Glomerular visceral epithelial cell (primary cell): ENCODE results near the gene ANO7.

Experiments
- DNase-seq: peaks from one replicate; pipeline ENCODE4 v3.0.0-alpha.2; 2016; ENCODE audit errors: extremely low spot score

The ANO7 gene

DNA sequence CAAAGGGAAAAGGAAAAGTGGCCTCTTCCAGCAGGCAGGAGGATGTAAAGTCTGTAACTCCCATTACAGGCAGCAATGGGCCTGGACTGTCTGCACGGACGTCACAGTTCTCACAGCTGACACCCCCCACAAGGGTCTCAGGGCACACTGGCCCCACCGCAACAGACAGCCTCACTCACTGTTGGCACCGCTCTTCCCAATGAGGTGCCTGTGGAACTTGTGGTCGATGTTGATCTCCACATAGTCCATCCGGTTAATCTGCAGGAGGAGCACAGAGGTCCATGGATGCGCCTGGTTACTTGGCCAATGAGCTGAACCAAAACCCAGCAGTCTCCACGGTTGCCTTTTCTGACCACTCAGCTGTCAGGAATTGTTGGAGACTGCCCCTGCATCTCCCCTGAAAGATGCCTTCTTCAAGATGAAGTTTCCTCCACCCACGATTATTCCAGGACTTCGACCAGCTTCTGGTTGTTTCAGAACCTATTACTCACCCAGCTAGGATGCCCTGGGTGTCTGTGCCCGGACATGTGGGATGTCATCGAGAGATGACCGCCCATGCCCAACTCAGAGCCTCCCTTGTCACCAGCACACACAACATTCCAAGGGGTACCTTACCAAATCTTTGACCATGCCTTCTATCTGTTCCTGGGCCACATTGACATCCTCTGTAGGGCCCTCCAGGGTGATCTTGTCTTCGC, 64.5 kb downstream of the ANO7 start:
- DNase-seq, result no peak

DNA sequence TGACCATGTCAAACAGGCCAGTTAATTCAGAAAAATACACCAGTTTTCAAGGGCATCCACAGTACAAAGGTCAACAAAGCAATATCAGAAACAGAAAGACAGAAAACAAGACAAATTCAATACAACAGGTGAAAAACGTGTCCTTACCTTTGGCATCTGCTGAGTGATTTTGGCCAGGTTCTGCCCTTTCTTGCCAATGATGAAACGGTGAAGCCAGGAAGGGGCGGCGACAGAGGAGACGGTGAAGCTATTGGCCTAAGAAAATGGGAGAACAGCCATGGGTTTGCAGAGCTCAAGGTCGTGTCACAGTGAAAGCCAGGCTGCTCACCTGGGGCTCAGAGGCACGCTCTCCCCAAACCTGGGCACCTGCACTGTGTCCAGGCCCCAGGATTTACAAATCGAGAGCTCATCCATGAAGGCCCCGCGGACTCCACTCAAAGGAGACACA, 66.5 kb downstream of the ANO7 start:
- DNase-seq, result no peak

DNA sequence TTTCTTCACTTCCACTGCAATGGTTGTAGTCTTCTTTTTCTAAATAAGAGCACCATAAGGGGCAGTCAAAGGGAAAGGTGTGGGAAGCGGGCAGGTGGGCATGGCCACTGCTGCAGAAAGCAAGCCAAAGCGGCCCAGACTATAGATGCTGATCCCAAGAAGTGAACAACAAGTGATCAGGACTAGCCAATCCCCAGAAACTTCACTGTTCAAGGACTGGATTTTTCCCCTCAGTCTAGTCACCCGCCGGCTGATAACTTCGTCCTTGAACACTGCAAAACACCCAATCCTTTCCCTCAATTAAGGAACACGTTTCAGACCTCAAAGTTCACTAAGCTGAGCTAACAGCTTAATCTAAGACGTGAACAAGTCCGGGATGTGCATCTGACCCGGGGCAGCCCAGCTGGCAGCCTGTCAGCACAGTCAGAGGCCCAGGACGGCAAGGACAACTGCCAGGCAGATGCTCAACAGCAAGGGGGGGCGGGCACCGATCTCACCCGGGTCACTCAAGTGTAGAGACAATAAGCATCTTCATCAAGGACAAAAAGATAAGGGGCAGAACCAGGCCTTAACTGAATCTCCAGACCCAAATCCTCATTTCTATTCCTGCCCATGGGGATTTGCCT, 67.2 kb downstream of the ANO7 start:
- no peak for DNase-seq

DNA sequence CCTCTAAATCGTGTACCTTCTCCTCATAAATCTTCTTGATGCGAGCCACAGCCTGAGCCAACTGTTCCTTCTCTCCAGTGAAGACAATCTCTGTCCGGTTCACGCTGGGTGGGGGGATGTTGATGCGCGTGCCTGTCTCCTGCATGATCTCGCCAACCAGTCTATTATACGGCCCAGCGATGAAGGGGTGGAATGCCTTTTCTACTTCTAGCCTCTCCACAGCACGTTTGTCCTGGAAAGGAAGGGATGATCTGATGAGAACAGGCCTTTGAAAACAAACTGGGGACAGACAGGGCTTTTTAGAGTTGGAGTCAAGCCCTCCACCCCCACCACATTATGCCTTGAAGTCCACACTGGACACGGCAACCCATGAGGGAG, 67.7 kb downstream of the ANO7 start:
- DNase-seq, result no peak

DNA sequence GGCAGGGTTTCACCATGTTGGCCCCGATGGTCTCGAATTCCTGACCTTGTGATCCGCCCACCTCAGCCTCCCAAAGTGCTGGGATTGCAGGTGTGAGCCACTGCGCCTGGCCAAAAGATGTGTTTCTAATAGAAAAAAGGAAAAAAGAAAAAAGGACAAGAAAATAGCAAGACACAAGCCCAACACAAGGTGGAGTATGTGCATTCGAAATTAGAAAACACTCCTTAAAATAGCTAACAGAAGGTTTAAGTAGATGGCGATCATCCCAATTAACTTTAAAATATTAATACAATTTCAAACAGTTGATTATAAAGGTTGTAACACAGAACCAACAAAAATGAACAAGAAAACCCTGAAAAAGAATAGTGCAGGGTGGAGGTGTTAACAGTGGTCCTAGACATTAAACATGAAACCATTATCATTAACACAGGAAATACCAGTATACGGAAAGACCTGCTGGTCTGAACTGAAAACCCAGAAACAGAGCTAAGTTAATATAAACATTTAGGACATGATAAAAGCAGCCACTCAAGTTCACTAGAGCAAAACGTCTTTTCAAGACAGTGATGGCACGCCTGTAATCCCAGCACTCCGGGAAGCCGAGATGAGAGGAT, 69.0 kb downstream of the ANO7 start:
- DNase-seq, result no peak

DNA sequence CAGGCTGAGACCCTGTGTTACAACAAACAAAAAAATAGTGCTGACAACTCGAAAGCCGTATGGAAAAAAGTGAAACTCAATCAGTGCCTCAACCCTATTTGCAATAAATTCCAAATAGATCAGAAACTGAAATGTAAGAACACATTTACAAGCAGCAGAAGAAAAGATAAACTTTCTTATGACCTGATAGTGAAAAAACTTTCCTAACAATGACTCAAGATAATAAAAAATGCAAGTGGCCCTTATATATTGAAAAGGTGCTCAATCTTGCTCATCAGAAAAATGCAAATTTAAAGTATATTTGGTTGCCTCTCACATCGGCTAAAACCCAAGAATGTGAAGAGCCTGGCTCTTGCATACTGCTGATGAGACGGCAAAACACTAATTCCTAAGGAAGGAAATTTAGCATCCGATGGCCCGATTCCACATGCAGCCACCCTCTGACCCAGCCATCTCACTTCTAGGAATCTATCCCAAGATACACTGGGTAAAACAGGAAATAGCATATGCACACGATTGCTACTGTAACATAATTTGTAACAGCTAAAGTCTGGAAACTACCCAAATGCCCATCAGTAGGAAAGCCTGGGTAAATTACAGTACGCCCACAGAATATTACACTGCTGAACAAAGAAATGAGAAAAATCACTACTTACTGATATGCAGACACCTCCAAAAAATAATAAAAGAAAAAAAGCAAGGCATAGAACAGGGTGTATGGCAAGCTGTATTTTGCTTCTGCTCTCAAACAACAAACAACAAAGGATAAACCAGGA, 70.2 kb downstream of the ANO7 start:
- no peak for DNase-seq

DNA sequence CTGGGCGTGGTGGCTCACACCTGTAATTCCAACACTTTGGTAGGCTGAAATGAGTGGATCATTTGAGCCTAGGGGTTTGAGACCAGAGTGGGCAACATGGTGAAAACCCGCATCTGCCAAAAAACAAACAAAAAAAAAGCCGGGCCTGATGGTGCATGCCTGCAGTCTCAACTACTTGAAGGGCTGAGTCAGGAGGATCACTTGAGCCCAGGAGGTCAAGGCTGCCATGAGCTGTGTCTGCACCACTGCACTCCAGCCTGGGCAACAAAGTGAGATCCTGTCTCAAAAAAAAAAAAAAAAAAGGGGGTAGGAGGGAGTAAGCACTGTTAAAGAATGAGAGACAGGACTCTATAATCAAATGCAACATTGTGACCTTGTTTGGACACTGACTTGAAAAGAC, 72.4 kb downstream of the ANO7 start:
- no peak for DNase-seq

DNA sequence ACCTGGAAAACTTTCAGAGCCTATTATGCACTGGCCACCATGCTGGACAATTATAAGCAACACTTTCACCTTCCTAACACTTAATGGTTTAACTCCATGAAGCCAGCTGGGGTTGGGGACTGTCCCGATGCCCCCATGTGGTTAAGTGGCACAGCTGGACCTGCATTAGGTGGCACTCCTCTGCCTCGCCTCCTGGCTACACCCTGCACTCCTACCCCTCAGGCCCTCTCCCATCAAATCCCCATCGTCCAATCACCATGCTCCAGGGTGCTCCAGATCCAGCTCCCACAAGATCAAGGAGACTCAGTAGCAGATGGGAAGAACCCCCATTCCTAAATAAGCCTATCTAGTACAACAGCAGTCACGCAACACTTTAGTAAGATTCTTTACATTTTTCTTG, 73.2 kb downstream of the ANO7 start:
- DNase-seq, result no peak

DNA sequence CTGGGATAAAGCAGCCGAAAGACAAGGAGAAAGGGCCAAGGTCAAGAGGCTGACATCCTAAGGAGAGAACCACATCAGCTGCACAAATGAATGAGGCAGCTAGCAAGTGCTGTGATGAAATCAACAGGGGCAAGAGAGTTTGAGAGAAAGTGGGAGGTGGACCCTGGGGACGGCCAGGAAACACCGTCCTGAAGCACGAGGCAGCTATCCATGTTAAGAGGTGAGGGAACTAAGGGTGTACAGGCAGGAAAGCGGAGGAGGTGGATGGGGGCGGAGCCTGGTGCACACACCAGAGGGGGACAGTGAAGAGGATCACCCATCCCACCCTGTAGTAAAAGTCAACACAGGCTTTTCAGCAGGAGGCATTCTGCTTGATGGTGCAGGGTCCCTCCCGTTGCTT, 74.6 kb downstream of the ANO7 start:
- DNase-seq, result no peak

DNA sequence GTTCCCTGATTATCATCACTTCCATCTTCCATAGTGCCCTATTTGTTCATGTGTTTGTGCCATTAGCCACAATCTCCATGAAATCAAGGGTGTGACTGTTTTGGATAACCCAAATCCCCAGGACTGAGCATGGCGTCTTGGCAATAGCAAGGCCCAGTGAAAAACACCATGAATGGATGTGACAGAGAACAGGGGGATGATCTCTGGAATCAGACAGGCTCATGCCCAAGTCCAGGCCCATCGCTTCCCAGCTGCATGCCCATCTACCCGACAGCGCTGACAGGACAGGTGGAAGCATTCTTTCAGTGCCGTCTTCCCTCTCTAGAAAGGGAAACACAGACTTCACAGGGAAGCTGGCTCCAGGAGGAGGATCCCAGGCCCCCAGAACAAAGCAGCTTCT, 77.0 kb downstream of the ANO7 start:
- no peak for DNase-seq

DNA sequence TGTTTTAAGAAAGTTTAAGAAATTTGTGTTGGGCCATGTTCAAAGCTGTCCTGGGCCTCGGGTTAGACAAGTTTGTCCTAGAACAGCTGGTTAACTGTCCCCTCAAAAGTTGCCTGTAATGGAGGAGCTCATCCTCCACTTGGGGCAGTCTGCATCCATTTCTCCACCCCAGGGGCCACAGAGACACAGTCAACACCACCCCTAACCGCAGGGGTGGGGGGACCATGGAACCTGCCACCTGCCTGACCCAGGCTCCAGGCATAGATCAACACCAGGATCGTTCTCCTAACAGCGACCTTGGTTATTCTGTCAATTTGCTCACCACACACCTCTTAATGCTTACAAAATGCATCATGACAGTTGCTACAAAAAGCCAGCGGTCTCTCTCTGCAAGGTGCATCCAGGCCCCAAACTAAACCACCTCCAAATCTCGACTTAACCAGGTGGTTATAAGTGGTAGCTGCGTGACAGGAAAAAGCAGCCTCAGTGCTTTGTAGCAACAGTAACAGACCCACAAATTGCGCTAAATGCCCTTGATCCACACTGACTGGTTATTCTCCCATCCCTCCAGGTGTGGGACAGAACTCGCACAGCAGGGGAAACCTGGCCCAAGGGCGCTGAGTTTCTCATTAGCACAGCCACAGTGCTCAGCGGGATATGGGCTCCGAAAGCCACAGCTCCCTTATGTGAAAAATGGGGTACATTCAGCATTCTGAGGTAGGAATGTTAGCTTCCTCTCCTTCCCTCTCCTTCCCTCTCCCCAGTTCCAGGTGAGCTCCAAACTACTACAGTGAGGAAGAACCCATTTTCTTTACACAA, 79.0 kb downstream of the ANO7 start:
- no peak for DNase-seq

DNA sequence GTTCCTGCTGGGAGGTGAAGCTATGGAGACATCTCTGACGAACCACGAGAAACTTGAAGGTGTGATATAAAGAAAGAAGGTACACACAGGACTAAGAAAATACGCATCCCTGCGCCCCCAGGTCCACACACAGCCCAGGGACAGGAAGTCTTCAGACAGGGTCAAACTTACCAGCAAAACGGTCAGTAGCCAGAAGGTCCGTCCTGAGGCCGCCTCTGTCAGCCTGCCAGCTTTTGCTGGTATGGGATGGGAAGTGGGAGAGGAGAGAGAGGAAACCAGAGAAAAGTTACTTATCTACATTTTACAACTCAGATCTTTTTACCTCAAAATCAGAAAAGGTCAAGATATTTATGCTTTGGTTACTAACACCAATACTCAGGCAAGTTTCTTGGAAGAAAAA, 79.8 kb downstream of the ANO7 start:
- DNase-seq, result no peak

DNA sequence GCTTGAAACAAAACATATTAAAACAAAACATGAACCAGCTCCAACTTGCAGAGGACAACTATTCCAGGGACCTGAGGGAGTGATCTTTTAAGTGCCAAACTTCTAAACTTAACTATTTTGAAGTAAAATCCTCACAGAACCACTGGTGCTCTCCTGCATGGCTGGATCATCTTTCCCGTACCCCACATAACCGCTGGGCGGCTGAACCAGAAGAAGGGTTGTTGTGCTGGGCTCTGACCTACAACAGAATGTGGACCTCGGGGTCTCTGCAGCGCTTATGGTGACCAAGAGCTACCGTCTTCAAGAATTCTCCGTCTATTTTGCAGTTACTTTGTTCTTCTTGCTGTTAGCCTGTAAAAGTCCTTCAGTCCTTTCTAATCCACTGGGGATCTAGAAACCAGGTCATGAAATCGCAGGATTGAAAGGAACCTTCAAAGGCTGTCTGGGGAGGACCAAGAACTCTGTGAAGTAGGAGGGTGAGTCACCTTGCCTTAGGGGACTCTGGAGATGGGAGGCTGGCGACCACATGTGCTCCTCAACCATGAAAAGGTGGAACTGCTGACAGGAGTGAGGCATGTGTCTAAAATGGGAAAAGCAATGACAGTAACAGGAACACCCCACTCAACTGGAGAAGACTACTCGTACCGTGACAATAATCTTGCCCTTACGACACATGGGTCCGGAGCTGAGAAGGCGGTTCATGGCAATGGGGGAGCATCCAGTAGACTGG, 80.4 kb downstream of the ANO7 start:
- peak; percentile 39 for DNase-seq

DNA sequence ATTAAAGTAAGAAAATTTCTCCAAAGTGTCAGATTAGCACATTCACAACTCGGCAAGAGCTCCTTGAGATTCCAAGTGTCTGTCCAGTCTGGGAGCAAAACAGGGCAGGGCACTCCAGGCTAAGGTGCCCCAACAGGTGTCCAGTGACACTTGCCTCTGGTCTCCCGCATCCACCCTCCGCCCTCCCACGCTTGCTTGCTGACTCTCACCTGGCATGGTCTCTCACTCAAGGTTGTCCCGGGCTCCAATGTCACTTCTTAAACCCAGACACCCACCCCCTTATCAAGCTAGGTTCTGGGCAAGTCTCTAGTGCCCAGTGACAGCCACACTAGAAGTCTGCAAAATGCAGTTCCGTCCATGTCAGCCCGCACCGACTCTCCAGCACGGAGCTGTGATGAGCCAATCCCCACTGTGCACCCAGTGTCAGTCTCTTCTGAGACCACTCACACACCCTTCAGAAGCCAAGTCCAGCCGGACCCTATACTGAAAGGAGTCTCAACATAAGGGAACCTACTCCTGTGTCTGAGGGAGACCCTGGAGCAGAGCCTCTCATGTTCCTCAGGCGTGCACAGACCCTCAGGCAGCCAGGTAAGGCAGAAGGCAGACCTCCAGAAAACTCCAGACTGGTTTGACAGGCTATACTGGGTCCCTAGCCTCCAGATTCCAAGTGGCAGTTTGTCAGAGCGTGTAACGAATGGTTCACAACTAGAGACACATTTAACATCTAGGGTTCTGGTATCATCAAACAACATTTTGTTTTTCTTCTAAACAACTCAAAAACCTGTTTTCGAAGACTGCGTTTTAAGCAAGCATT, 81.4 kb downstream of the ANO7 start:
- no peak for DNase-seq

DNA sequence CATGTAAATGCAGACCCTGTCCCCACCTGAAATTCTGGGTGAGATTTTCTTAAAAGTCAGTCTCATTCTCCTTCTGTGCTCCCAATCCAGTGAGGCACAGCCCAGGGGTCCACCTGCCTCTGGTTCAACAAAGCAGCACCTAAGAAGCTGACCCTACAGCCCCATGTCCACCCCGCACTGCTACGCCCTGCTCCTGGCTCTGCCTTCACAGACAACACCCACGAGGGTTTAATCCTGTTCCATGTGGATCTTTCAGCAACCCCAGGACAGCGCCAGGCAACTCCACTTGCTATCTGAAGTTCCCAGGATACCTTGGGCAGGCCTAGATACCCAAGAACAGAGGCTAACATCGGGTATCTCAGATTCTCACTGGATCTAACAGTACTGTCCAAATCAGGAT, 82.1 kb downstream of the ANO7 start:
- no peak for DNase-seq

DNA sequence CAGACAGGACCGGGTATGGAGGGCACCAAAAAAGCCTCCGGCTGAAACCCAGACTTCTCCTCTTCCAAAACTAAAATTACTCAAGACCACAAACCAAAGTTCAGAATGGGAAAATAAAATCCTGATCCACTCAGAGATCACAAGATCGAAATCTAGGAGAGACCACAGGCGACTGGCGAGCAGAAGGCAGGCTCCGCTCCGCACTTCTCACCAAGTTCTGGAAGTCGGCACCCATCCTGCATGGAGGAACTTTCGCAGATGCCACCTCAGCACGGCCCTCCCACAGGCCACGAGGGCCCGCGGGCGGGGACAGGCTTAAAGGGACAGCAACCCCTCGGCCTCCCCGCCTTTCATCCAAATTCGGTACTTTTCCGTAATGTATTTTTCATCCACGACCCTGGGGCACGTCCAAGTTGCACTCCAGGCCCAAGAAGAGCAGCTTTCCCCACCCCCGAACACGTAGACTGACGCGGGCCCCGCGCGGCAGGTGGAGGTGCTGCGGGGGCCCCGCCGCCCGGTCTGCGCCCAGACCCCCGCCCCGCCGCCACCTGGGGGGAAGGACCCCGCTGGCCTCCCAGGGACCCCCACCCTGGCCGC, 83.3 kb downstream of the ANO7 start:
- peak; percentile 80 for DNase-seq

DNA sequence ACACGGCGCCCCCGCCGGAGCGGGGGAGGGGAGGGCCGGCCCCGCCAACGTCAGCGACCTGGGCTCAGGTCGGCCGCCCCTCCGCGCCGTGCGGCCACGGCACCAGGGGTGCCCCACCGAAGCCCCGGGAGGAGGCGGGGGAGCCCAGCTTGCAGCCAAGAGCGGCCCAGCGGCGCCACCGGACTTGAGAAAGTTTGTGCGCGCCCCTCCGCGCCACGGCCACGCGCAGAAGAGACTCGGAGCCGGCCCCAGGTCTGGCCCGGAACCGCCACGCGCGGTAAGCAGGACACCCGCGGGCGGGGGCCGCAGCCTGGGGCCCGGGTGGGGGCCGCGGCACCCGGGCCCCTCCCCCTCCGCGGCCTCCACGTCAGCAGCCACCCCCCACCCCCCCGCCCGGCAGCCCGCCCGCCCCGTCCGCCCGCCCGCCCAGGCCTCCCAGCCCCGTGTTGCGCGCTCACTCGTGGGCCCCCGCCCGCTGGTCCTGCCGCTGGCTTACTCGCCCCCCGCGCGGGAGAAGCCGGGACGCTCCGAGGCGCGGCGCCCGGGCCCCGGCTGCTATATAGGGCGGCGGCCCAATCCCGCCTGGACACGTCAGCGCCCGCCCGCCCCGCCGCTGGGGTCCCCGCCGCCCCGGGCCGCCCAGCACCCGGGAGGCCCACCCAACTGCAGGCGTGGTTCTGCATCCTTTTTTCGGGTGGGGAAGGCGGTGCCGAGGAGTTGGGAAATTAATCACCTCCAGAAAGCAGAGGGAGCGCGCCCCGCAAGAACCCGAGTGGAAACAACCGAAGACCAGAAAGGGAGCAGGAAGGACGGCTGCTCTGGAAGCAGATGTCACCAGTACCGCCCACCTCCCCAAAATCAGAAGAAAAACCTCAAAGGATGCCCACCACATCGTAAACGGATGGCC, 84.1 kb downstream of the ANO7 start:
- DNase-seq, result peak; percentile 81

DNA sequence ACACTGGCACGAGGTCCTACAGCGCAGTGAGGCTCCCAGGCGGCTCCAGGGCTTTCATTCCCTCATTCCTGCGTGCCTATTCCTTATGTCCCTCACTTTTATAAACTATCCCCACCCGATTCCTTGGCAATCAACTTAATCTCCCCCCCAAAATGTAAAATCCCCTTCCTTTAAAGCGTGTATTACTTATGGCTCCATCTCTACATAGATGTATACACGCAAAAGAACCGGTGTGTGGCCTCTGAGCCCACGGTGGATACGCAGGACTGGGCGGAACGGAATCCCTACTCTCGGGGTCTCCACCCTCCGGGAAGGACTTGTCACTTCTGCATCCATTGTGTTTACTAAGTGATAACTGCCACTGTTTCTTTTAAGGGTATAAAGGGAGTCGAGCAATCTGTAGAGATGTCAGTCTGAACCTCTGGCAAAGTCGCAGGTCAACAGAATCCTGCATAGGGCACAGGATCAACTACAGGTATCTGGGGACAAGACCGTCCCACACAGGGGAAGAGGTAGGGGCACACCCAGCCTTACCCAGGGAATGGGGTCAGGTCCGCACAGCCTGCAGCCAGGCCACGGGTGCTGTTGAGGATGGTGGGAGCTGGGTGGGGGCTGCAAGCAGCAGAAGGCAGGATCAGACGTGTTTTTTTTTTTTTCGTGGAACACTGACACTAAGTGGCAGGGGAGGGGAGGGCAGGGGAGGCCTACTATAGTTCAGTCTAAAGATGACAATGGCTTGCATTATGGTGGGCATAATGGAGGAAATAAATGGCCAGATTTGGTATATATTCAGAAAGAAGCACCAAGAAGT, 84.9 kb downstream of the ANO7 start:
- no peak for DNase-seq
